Neural crest cell (in vitro differentiated cells): ENCODE measurements around the gene APOBR. TPM values are rescaled to one million over a fixed set of nuclear protein-coding genes. Genes with fewer than 3 reads are reported as not detected.

ENCODE experiments used
- DNase-seq: peaks from one replicate; pipeline ENCODE4 v3.0.0; 2021; ENCODE audit warnings: low read depth, mixed read lengths, low spot score
- H3K27ac Mint-ChIP-seq: one replicate; pipeline ENCODE4 v1.8.0; 2021; ENCODE audit warnings: mild to moderate bottlenecking, mixed read lengths; ENCODE audit not compliant: unreplicated experiment
- H3K27me3 Mint-ChIP-seq: 2 replicates; pipeline ENCODE4 v1.8.0; 2021; ENCODE audit warnings: low read depth, mild to moderate bottlenecking, mixed read lengths
- H3K36me3 Mint-ChIP-seq: 2 replicates; pipeline ENCODE4 v1.8.0; 2021; ENCODE audit warnings: low read depth, mild to moderate bottlenecking, mixed read lengths
- H3K4me1 Mint-ChIP-seq: 2 replicates; pipeline ENCODE4 v1.8.0; 2021; ENCODE audit warnings: mixed read lengths
- H3K4me3 Mint-ChIP-seq: one replicate; pipeline ENCODE4 v1.8.0; 2021; ENCODE audit warnings: mild to moderate bottlenecking, mixed read lengths
- H3K9me3 Mint-ChIP-seq: 2 replicates; pipeline ENCODE4 v1.8.0; 2021; ENCODE audit warnings: mixed read lengths
- CTCF ChIP-seq: fragments of 200-600 bp; sonication (generic); conservative IDR thresholded peaks from 2 replicates; pipeline ENCODE4 v1.5.0; 2021; ENCODE audit warnings: antibody characterized with exemption, mild to moderate bottlenecking
- total RNA-seq: library from RNA; stranded (reverse); gene quantifications from 2 replicates; pipeline ENCODE4 v1.2.1, GENCODE V29; 2021

The APOBR gene
- total RNA-seq, 1 donor from 2014 or later: 0.14 TPM

GRCh38 chr16:28491970-28492474 is 2.4 kb upstream of the APOBR start, which contains the start of gene CLN3:
TSS of gene CLN3 (minus strand) at chr16:28492074. CDS start at chr16:28491759, 315 bp downstream.
- H3K4me3 Mint-ChIP-seq: peak within 1 kb of the TSS; percentile 100
- TF ChIP-seq CTCF: no peak
- peaks cover 14% of the 10 kb centered on the region for H3K4me1 Mint-ChIP-seq
- peaks cover 3% of the 10 kb centered on the region for H3K36me3 Mint-ChIP-seq
- DNase-seq: peak; percentile 78
- no peaks in the 10 kb centered on the region for H3K9me3 Mint-ChIP-seq
- H3K27me3 Mint-ChIP-seq: no peaks in the 10 kb centered on the region
- peak within 1 kb of the TSS; percentile 100 for H3K27ac Mint-ChIP-seq

- peak overlapping the region; percentile 100 for H3K4me3 Mint-ChIP-seq
- no peaks in the 10 kb centered on the region for H3K9me3 Mint-ChIP-seq
- no peak for TF ChIP-seq CTCF
- H3K36me3 Mint-ChIP-seq: no peaks in the 10 kb centered on the region
- H3K27me3 Mint-ChIP-seq: no peaks in the 10 kb centered on the region
- peak overlapping the region; percentile 100 for H3K27ac Mint-ChIP-seq
- no peak for DNase-seq
- peaks cover 14% of the 10 kb centered on the region for H3K4me1 Mint-ChIP-seq
Observed at GRCh38 chr16:28492511-28492910, 1.9 kb upstream of the APOBR start.

GRCh38 chr16:28495098-28495793 is 803 bp downstream of the APOBR start:
- H3K27ac Mint-ChIP-seq: peak overlapping the region; percentile 60
- DNase-seq: no peak
- H3K9me3 Mint-ChIP-seq: no peaks in the 10 kb centered on the region
- no peaks in the 10 kb centered on the region for H3K36me3 Mint-ChIP-seq
- no peak overlapping the region for H3K4me3 Mint-ChIP-seq
- H3K27me3 Mint-ChIP-seq: no peaks in the 10 kb centered on the region
- TF ChIP-seq CTCF: no peak
- peaks cover 14% of the 10 kb centered on the region for H3K4me1 Mint-ChIP-seq

GRCh38 chr16:28495795-28496749 is 1.6 kb downstream of the APOBR start:
- peak overlapping the region; percentile 90 for H3K27ac Mint-ChIP-seq
- peaks cover 14% of the 10 kb centered on the region for H3K4me1 Mint-ChIP-seq
- TF ChIP-seq CTCF: no peak
- H3K4me3 Mint-ChIP-seq: no peak overlapping the region
- no peaks in the 10 kb centered on the region for H3K27me3 Mint-ChIP-seq
- no peaks in the 10 kb centered on the region for H3K9me3 Mint-ChIP-seq
- DNase-seq: no peak
- H3K36me3 Mint-ChIP-seq: no peaks in the 10 kb centered on the region

GRCh38 chr16:28496844-28497243 is 2.4 kb downstream of the APOBR start:
- Mint-ChIP-seq H3K4me3 (no peak overlapping the region), H3K36me3 (no peaks in the 10 kb centered on the region), H3K4me1 (peaks cover 6% of the 10 kb centered on the region), H3K27ac (peak overlapping the region; percentile 90), H3K9me3 (no peaks in the 10 kb centered on the region), H3K27me3 (no peaks in the 10 kb centered on the region)
- no peak for TF ChIP-seq CTCF
- DNase-seq: no peak
